Thoracic aorta (tissue), 2 donors: ENCODE data around the gene VWCE. TPM values are rescaled to one million over a fixed set of nuclear protein-coding genes. Genes with fewer than 3 reads are reported as not detected.

Experiments
- ATAC-seq: fragments of 150-250 bp; one replicate; pipeline ENCODE4 v1.8.0; 2017; ENCODE audit warnings: low read depth; ENCODE audit not compliant: insufficient number of reproducible peaks, low FRiP score
- DNase-seq: peaks from one replicate; pipeline ENCODE4 v3.0.0-alpha.2; 2020; ENCODE audit warnings: low spot score
- H3K27ac ChIP-seq, 2 donors: fragments of 200-600 bp; sonication (generic); 1 replicate in 1 of 2; 2 replicates in 1 of 2; pipeline ENCODE4 v1.5.1; 2016; ENCODE audit warnings: mild to moderate bottlenecking in 2 of 2, moderate library complexity in 2 of 2
- H3K27me3 ChIP-seq: fragments of 200-600 bp; sonication (generic); replicated peaks from 2 replicates; pipeline ENCODE4 v1.6.0; 2016; ENCODE audit warnings: mild to moderate bottlenecking; ENCODE audit not compliant: insufficient read depth
- H3K36me3 ChIP-seq: fragments of 200-600 bp; sonication (generic); one replicate; pipeline ENCODE4 v1.5.1; 2016
- H3K4me1 ChIP-seq, 2 donors: fragments of 200-600 bp; sonication (generic); 1 replicate in 1 of 2; 2 replicates in 1 of 2; pipeline versions ENCODE4 v1.5.1 to v1.6.0; 2016; ENCODE audit warnings: low read depth in 2 of 2, mild to moderate bottlenecking in 1 of 2; ENCODE audit not compliant: control insufficient read depth in 1 of 2
- H3K4me3 ChIP-seq: fragments of 200-600 bp; sonication (generic); 2 replicates; pipeline ENCODE4 v1.5.1; 2016; ENCODE audit warnings: mild to moderate bottlenecking
- H3K9me3 ChIP-seq: fragments of 200-600 bp; sonication (generic); 2 replicates; pipeline ENCODE4 v1.5.1; 2016
- CTCF ChIP-seq: fragments of 200-600 bp; sonication (generic); IDR thresholded peaks from one replicate; pipeline ENCODE4 v1.5.1; 2019; ENCODE audit warnings: antibody characterized with exemption
- total RNA-seq, 2 donors: library from RNA; depleted of rRNA; stranded (reverse); fragments of >200 nt; gene quantifications; one replicate each; pipeline versions ENCODE4 v1.1.0 to v1.2.3, GENCODE V29; 2016

Gene VWCE
- total RNA-seq, 2 donors from 2014 or later: 1.5 to 2.3 TPM

GRCh38 chr11:61325649-61326414 lies 30.7 kb upstream of the VWCE start:
- Histone ChIP-seq H3K4me3 (no peak overlapping the region), H3K4me1 (peaks cover 0 to 16% of the 10 kb centered on the region in 2 donors), H3K36me3 (peaks cover 66% of the 10 kb centered on the region), H3K27me3 (no peaks in the 10 kb centered on the region), H3K27ac (no peak overlapping the region), H3K9me3 (no peaks in the 10 kb centered on the region)
- TF ChIP-seq CTCF: no peak
- ATAC-seq: no peak
- no peak for DNase-seq

GRCh38 chr11:61315260-61315659 lies 20.1 kb upstream of the VWCE start:
- DNase-seq (no peak), ATAC-seq (no peak)
- H3K36me3 ChIP-seq: peaks cover 84% of the 10 kb centered on the region
- H3K9me3 ChIP-seq: no peaks in the 10 kb centered on the region
- no peak for TF ChIP-seq CTCF
- no peaks in the 10 kb centered on the region for H3K4me1 ChIP-seq
- H3K27me3 ChIP-seq: no peaks in the 10 kb centered on the region
- H3K4me3 ChIP-seq: no peak overlapping the region
- H3K27ac ChIP-seq: no peak overlapping the region

- H3K9me3 ChIP-seq: no peaks in the 10 kb centered on the region
- ATAC-seq: no peak
These were observed 15.6 kb upstream of the VWCE start for GRCh38 chr11:61310749-61311148.

GRCh38 chr11:61309739-61310138 lies 14.6 kb upstream of the VWCE start:
- ATAC-seq (no peak), DNase-seq (no peak)
- no peaks in the 10 kb centered on the region for H3K27me3 ChIP-seq
- no peak overlapping the region for H3K27ac ChIP-seq
- no peaks in the 10 kb centered on the region for H3K9me3 ChIP-seq
- no peak for TF ChIP-seq CTCF
- H3K4me3 ChIP-seq: no peak overlapping the region
- H3K4me1 ChIP-seq: no peaks in the 10 kb centered on the region
- peaks cover 96% of the 10 kb centered on the region for H3K36me3 ChIP-seq

More at GRCh38 chr11:61310749-61311148, 15.6 kb upstream of the VWCE start:
- Histone ChIP-seq H3K4me1 (no peaks in the 10 kb centered on the region), H3K4me3 (no peak overlapping the region), H3K27me3 (no peaks in the 10 kb centered on the region), H3K36me3 (peaks cover 94% of the 10 kb centered on the region), H3K27ac (no peak overlapping the region)
- no peak for DNase-seq
- no peak for TF ChIP-seq CTCF

GRCh38 chr11:61309141-61309540 lies 14.0 kb upstream of the VWCE start:
- Histone ChIP-seq H3K4me3 (no peak overlapping the region), H3K36me3 (peaks cover 96% of the 10 kb centered on the region), H3K4me1 (no peaks in the 10 kb centered on the region), H3K27ac (no peak overlapping the region), H3K9me3 (no peaks in the 10 kb centered on the region), H3K27me3 (no peaks in the 10 kb centered on the region)
- no peak for TF ChIP-seq CTCF
- ATAC-seq (no peak), DNase-seq (no peak)
